Thoracic aorta (tissue), 2 donors: ENCODE measurements around the gene FNTB. TPM values are rescaled to one million over a fixed set of nuclear protein-coding genes. Genes with fewer than 3 reads are reported as not detected.

Experiments used
- ATAC-seq: fragments of 150-250 bp; one replicate; pipeline ENCODE4 v1.8.0; 2017; ENCODE audit warnings: low read depth; ENCODE audit not compliant: insufficient number of reproducible peaks, low FRiP score
- DNase-seq: peaks from one replicate; pipeline ENCODE4 v3.0.0-alpha.2; 2020; ENCODE audit warnings: low spot score
- H3K27ac ChIP-seq, 2 donors: fragments of 200-600 bp; sonication (generic); 1 replicate in 1 of 2; 2 replicates in 1 of 2; pipeline ENCODE4 v1.5.1; 2016; ENCODE audit warnings: mild to moderate bottlenecking in 2 of 2, moderate library complexity in 2 of 2
- H3K27me3 ChIP-seq: fragments of 200-600 bp; sonication (generic); replicated peaks from 2 replicates; pipeline ENCODE4 v1.6.0; 2016; ENCODE audit warnings: mild to moderate bottlenecking; ENCODE audit not compliant: insufficient read depth
- H3K36me3 ChIP-seq: fragments of 200-600 bp; sonication (generic); one replicate; pipeline ENCODE4 v1.5.1; 2016
- H3K4me1 ChIP-seq, 2 donors: fragments of 200-600 bp; sonication (generic); 1 replicate in 1 of 2; 2 replicates in 1 of 2; pipeline versions ENCODE4 v1.5.1 to v1.6.0; 2016; ENCODE audit warnings: low read depth in 2 of 2, mild to moderate bottlenecking in 1 of 2; ENCODE audit not compliant: control insufficient read depth in 1 of 2
- H3K4me3 ChIP-seq: fragments of 200-600 bp; sonication (generic); 2 replicates; pipeline ENCODE4 v1.5.1; 2016; ENCODE audit warnings: mild to moderate bottlenecking
- H3K9me3 ChIP-seq: fragments of 200-600 bp; sonication (generic); 2 replicates; pipeline ENCODE4 v1.5.1; 2016
- total RNA-seq, 2 donors: library from RNA; depleted of rRNA; stranded (reverse); fragments of >200 nt; gene quantifications; one replicate each; pipeline versions ENCODE4 v1.1.0 to v1.2.3, GENCODE V29; 2016
- TF ChIP-seq, protein P1 (sequence below): fragments of 200-600 bp; sonication (generic); IDR thresholded peaks from one replicate; pipeline ENCODE4 v1.5.1; 2019; ENCODE audit warnings: antibody characterized with exemption

Gene FNTB
- total RNA-seq, 2 donors from 2014 or later, result 6.8 to 18.3 TPM

DNA sequence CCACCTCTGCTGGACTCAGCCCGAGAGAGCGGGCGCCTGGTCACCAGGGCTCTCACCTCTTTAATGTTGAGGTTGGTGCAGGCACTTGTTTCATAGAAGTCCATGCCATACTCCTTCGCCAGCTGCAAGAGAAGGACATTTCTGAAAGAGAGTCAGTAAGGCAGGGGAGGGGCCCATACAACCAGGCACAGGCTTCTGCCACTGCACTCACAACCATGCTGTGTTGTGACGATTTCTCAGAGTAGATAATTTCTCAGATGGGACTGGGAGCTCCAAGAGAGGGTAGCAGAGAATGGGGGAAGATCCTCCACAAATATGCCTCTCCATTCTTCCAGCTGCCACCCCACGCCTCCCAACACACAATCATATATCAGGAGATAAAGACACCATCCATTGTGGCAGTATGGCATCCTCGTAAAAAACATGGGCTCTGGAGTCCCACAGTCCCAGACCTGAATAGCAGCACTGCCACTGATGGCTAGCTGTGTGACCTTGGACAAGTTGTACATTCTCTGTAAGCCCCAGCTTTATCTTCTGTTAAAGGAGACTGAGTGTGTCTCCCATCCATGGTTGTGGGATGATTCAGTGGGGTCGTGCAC is 38.0 kb upstream of the FNTB start:
- Histone ChIP-seq H3K27me3 (no peaks in the 10 kb centered on the region), H3K36me3 (no peaks in the 10 kb centered on the region), H3K4me1 (peaks cover 6 to 20% of the 10 kb centered on the region in 2 donors), H3K4me3 (no peak overlapping the region), H3K9me3 (no peaks in the 10 kb centered on the region), H3K27ac (no peak overlapping the region)
- TF ChIP-seq, protein P1, sequence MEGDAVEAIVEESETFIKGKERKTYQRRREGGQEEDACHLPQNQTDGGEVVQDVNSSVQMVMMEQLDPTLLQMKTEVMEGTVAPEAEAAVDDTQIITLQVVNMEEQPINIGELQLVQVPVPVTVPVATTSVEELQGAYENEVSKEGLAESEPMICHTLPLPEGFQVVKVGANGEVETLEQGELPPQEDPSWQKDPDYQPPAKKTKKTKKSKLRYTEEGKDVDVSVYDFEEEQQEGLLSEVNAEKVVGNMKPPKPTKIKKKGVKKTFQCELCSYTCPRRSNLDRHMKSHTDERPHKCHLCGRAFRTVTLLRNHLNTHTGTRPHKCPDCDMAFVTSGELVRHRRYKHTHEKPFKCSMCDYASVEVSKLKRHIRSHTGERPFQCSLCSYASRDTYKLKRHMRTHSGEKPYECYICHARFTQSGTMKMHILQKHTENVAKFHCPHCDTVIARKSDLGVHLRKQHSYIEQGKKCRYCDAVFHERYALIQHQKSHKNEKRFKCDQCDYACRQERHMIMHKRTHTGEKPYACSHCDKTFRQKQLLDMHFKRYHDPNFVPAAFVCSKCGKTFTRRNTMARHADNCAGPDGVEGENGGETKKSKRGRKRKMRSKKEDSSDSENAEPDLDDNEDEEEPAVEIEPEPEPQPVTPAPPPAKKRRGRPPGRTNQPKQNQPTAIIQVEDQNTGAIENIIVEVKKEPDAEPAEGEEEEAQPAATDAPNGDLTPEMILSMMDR, result no peak
- DNase-seq (no peak), ATAC-seq (no peak)

DNA sequence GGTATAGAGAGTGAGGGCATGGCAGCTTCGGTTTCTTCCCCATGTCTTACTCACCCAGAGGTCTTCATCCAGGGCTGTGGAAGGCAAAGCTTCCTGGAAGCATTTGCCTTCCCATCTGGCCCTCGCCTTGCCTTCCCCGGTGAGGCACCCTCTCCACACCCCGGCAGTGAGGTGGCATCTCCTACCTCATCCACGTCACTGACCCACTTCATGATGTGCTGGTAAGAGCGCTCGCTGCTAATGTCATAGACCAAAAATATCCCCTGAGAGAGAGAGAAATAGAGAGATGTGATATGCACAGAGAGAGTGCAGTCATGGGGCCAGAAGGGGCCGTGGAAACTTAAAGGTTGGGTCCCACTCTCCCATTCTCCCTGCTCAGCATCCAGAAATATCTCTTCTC is 35.8 kb upstream of the FNTB start:
- H3K27ac ChIP-seq, result no peak overlapping the region
- H3K27me3 ChIP-seq, result no peaks in the 10 kb centered on the region
- H3K4me1 ChIP-seq, result peaks cover 6 to 20% of the 10 kb centered on the region in 2 donors
- TF ChIP-seq, protein P1, result no peak
- DNase-seq (no peak), ATAC-seq (no peak)
- no peaks in the 10 kb centered on the region for H3K36me3 ChIP-seq
- H3K4me3 ChIP-seq, result no peak overlapping the region
- no peaks in the 10 kb centered on the region for H3K9me3 ChIP-seq

DNA sequence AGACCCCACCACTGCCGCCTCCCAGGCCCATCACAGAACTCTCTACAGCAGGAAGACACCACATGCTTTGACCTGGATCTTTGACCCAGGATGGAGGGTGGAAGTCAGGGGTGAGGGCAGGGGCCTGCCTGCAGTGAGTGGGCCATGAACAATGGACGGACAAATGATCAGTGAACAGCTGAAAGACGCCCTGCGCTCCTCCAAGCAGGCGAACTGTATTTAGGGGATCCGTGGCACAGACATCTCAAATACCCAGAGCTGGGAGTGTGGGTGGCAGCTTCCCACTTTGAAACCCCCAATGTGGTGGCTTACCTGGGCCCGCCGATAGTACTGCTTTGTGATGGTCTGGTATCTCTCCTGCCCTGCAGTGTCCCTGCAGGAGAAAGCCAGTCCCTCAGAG is 35.4 kb upstream of the FNTB start:
- ATAC-seq (no peak), DNase-seq (no peak)
- no peaks in the 10 kb centered on the region for H3K36me3 ChIP-seq

DNA sequence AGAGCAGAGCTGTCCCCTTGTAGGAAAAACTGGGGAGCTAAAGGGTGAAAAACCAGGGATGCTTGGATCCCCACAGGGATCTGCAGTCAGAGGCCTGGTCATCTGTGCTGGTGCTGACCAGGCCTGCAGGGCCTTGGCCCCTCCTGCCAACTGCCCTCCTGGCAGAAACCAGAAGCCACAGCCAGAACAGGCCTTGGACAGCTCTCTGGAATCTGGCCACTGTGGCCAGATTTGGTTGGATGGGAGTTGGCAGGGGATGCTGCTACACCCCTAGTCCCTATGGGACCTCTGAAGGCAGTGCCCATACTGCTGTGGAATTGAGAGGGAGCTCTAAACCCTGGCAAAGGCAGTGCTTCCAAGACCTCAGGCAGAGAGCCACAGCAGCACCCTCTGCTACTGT is 35.0 kb upstream of the FNTB start:
- ATAC-seq (no peak), DNase-seq (no peak)
- Histone ChIP-seq H3K4me1 (peaks cover 6 to 20% of the 10 kb centered on the region in 2 donors), H3K4me3 (no peak overlapping the region), H3K36me3 (no peaks in the 10 kb centered on the region), H3K27ac (no peak overlapping the region), H3K27me3 (no peaks in the 10 kb centered on the region), H3K9me3 (no peaks in the 10 kb centered on the region)
- TF ChIP-seq, protein P1, result no peak

More for the DNA sequence above, 35.4 kb upstream of the FNTB start:
- H3K4me1 ChIP-seq, result peaks cover 6 to 20% of the 10 kb centered on the region in 2 donors
- H3K27me3 ChIP-seq, result no peaks in the 10 kb centered on the region
- TF ChIP-seq, protein P1, result no peak
- no peak overlapping the region for H3K4me3 ChIP-seq
- H3K27ac ChIP-seq, result no peak overlapping the region
- H3K9me3 ChIP-seq, result no peaks in the 10 kb centered on the region

DNA sequence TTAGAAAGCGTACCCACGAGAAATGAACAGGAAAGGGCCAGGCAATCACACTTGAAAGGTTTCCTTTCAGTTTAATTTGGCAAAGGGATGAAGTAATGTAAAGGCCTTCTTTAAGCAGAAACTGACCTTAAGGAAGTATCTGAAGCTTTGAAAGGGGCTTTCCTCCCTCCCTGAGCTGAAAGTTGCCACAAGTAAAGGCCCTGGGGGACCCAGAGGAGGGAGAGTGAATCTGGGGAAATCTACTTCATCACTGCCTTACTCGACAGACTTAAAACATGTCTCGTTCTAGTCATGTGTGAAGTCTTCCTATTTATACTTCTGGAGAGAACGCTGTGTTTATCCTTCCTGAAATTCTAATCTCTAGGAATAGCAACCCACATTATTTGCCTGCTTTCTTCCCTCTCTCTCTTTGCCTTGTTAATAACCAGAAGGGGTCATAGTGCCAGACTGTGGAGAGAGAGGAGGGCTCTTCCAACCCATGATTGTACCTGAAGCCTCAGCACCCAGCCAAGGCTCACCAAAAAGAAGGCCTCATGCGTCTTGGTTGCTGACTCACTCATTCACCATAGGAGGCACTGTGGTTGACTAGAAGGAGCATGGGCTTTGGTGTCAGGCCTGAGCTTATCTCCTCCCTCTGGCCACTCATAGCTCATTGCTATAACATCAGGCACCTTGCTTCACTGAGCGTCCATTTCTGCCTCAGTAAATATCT is 33.9 kb upstream of the FNTB start:
- Histone ChIP-seq H3K4me1 (peaks cover 6 to 20% of the 10 kb centered on the region in 2 donors), H3K27ac (no peak overlapping the region), H3K36me3 (no peaks in the 10 kb centered on the region), H3K4me3 (no peak overlapping the region), H3K27me3 (no peaks in the 10 kb centered on the region), H3K9me3 (no peaks in the 10 kb centered on the region)
- DNase-seq (no peak), ATAC-seq (no peak)
- TF ChIP-seq, protein P1, result no peak
